Thymus (tissue), 11 donors: Measurements from ENCODE around the gene KIF26A. TPM values are rescaled to one million over a fixed set of nuclear protein-coding genes. Genes with fewer than 3 reads are reported as not detected.

Experiments
- DNase-seq, 9 donors: peaks; one replicate each; pipeline ENCODE4 v3.0.0-alpha.2; 2013; ENCODE audit warnings: low spot score in 9 of 9, low read depth in 6 of 9, missing footprints in 1 of 9
- H3K27ac ChIP-seq, 2 donors: one replicate each; pipeline ENCODE4 v1.5.1; 2013; ENCODE audit warnings: control low read depth in 1 of 2, low read depth in 1 of 2, low read length in 1 of 2, mild to moderate bottlenecking in 1 of 2, moderate library complexity in 1 of 2
- H3K27me3 ChIP-seq, 2 donors: one replicate each; pipeline ENCODE4 v1.5.1; 2013; ENCODE audit warnings: low read length in 1 of 2; ENCODE audit not compliant: control insufficient read depth in 2 of 2, insufficient read depth in 1 of 2
- H3K36me3 ChIP-seq, 2 donors: one replicate each; pipeline ENCODE4 v1.5.1; 2013; ENCODE audit warnings: low read length in 1 of 2, mild to moderate bottlenecking in 1 of 2, moderate library complexity in 1 of 2; ENCODE audit not compliant: control insufficient read depth in 2 of 2, insufficient read depth in 2 of 2
- H3K4me1 ChIP-seq, 2 donors: one replicate each; pipeline ENCODE4 v1.5.1; 2013; ENCODE audit warnings: low read length in 2 of 2; ENCODE audit not compliant: control insufficient read depth in 2 of 2, insufficient read depth in 2 of 2
- H3K4me3 ChIP-seq, 2 donors: one replicate each; pipeline ENCODE4 v1.5.1; 2013; ENCODE audit warnings: low read length in 2 of 2, control low read depth in 1 of 2, mild to moderate bottlenecking in 1 of 2
- H3K9me3 ChIP-seq, 2 donors: one replicate each; pipeline ENCODE4 v1.5.1; 2013; ENCODE audit warnings: low read length in 1 of 2, mild to moderate bottlenecking in 1 of 2; ENCODE audit not compliant: control insufficient read depth in 2 of 2, insufficient read depth in 1 of 2
- WGBS: extraction: QIAGEN DNeasy Blood & Tissue Kit; methylation state at CpG from one replicate; pipeline ENCODE4 v1.1.7; 2013; 5-methylcytosine and 5-hydroxymethylcytosine counted together
- polyA plus RNA-seq: library from polyadenylated mRNA; stranded (reverse); fragments of 200-250 nt; gene quantifications from one replicate; pipeline ENCODE4 v1.2.3, GENCODE V29; 2013
- total RNA-seq: library from RNA; stranded (reverse); fragments of 120-200 nt; gene quantifications from one replicate; pipeline ENCODE4 v1.2.4, GENCODE V29; 2013
- donor health status: healthy.

Gene KIF26A
- total and polyA plus RNA-seq, 2 donors: 1.7 TPM

GRCh38 chr14:104117341-104118005, 20.9 kb upstream of the KIF26A start:
- Histone ChIP-seq H3K36me3 (no peaks in the 10 kb centered on the region), H3K4me3 (no peak overlapping the region), H3K27me3 (peaks cover 33 to 63% of the 10 kb centered on the region in 2 donors), H3K9me3 (no peaks in the 10 kb centered on the region), H3K4me1 (peaks cover 0 to 4% of the 10 kb centered on the region in 2 donors), H3K27ac (no peak overlapping the region)
- WGBS: 15% methylated on average over 71 of the region's 71 CpGs
- no peak for DNase-seq

GRCh38 chr14:104118006-104118844, 20.2 kb upstream of the KIF26A start:
- WGBS: 69% methylated on average over 30 of the region's 30 CpGs
- no peak for DNase-seq
- Histone ChIP-seq H3K36me3 (no peaks in the 10 kb centered on the region), H3K9me3 (no peaks in the 10 kb centered on the region), H3K27me3 (peaks cover 33 to 63% of the 10 kb centered on the region in 2 donors), H3K4me3 (no peak overlapping the region), H3K4me1 (peaks cover 0 to 4% of the 10 kb centered on the region in 2 donors), H3K27ac (no peak overlapping the region)

GRCh38 chr14:104119119-104119487, 19.3 kb upstream of the KIF26A start:
- Histone ChIP-seq H3K4me3 (no peak overlapping the region), H3K4me1 (peaks cover 0 to 4% of the 10 kb centered on the region in 2 donors), H3K27ac (no peak overlapping the region), H3K36me3 (no peaks in the 10 kb centered on the region), H3K9me3 (no peaks in the 10 kb centered on the region), H3K27me3 (peaks cover 33 to 60% of the 10 kb centered on the region in 2 donors)
- 72% methylated on average over 3 of the region's 3 CpGs for WGBS
- no peak for DNase-seq

- H3K36me3 ChIP-seq: no peaks in the 10 kb centered on the region
- DNase-seq: no peak
- peaks cover 33 to 58% of the 10 kb centered on the region in 2 donors for H3K27me3 ChIP-seq
- no peaks in the 10 kb centered on the region for H3K9me3 ChIP-seq
- no peak overlapping the region for H3K27ac ChIP-seq
- 71% methylated on average over 18 of the region's 18 CpGs for WGBS
- peaks cover 0 to 4% of the 10 kb centered on the region in 2 donors for H3K4me1 ChIP-seq
- H3K4me3 ChIP-seq: no peak overlapping the region
These were observed 18.7 kb upstream of the KIF26A start for GRCh38 chr14:104119488-104120251.

GRCh38 chr14:104120281-104120741, 18.1 kb upstream of the KIF26A start:
- H3K4me1 ChIP-seq: peaks cover 0 to 4% of the 10 kb centered on the region in 2 donors
- DNase-seq: no peak
- peaks cover 33 to 52% of the 10 kb centered on the region in 2 donors for H3K27me3 ChIP-seq
- no peaks in the 10 kb centered on the region for H3K36me3 ChIP-seq
- no peak overlapping the region for H3K27ac ChIP-seq
- 90% methylated on average over 5 of the region's 5 CpGs for WGBS
- no peaks in the 10 kb centered on the region for H3K9me3 ChIP-seq
- no peak overlapping the region for H3K4me3 ChIP-seq

- H3K9me3 ChIP-seq: no peaks in the 10 kb centered on the region
- peaks cover 0 to 3% of the 10 kb centered on the region in 2 donors for H3K4me1 ChIP-seq
- no peak overlapping the region for H3K4me3 ChIP-seq
- H3K36me3 ChIP-seq: no peaks in the 10 kb centered on the region
- no peak overlapping the region for H3K27ac ChIP-seq
- no peak for DNase-seq
- WGBS: 83% methylated on average over 5 of the region's 5 CpGs
- peaks cover 28 to 44% of the 10 kb centered on the region in 2 donors for H3K27me3 ChIP-seq
These were observed 17.2 kb upstream of the KIF26A start for GRCh38 chr14:104121142-104121541.

GRCh38 chr14:104123879-104124278, 14.5 kb upstream of the KIF26A start:
- WGBS: 96% methylated on average over 1 of the region's 1 CpG

GRCh38 chr14:104125011-104125410, 13.4 kb upstream of the KIF26A start:
- no peaks in the 10 kb centered on the region for H3K36me3 ChIP-seq
- WGBS: 88% methylated on average over 4 of the region's 4 CpGs
- H3K4me3 ChIP-seq: no peak overlapping the region
- no peaks in the 10 kb centered on the region for H3K4me1 ChIP-seq
- H3K27me3 ChIP-seq: peaks cover 0 to 9% of the 10 kb centered on the region in 2 donors
- no peak overlapping the region for H3K27ac ChIP-seq
- no peaks in the 10 kb centered on the region for H3K9me3 ChIP-seq
- no peak for DNase-seq

More at GRCh38 chr14:104123879-104124278, 14.5 kb upstream of the KIF26A start:
- Histone ChIP-seq H3K4me1 (no peaks in the 10 kb centered on the region), H3K27ac (no peak overlapping the region), H3K4me3 (no peak overlapping the region), H3K36me3 (no peaks in the 10 kb centered on the region), H3K27me3 (peaks cover 2 to 20% of the 10 kb centered on the region in 2 donors), H3K9me3 (no peaks in the 10 kb centered on the region)
- no peak for DNase-seq
